ENCODE measurements around the gene SAMD10.

GRCh38 chr20:63972312-63973159 lies 6.9 kb downstream of the SAMD10 start:
- TF ChIP-seq CTCF (IDR thresholded peaks at IDR 0.05): no peak
- no peak for TF ChIP-seq POLR2A (IDR thresholded peaks at IDR 0.05)

All from testis (tissue), 2 donors.